Osteocyte (in vitro differentiated cells): ENCODE data around the gene RB1. TPM values are rescaled to one million over a fixed set of nuclear protein-coding genes. Genes with fewer than 3 reads are reported as not detected.

Experiments used
- DNase-seq: peaks from one replicate; pipeline ENCODE4 v3.0.0; 2021; ENCODE audit warnings: mixed read lengths; ENCODE audit not compliant: unreplicated experiment; ENCODE audit errors: extremely low spot score
- H3K27ac Mint-ChIP-seq: one replicate; pipeline ENCODE4 v1.8.0; 2021; ENCODE audit warnings: mild to moderate bottlenecking, mixed read lengths; ENCODE audit not compliant: unreplicated experiment
- H3K27me3 Mint-ChIP-seq: one replicate; pipeline ENCODE4 v1.8.0; 2021; ENCODE audit warnings: mixed read lengths; ENCODE audit not compliant: unreplicated experiment
- H3K36me3 Mint-ChIP-seq: one replicate; pipeline ENCODE4 v1.8.0; 2021; ENCODE audit warnings: mixed read lengths; ENCODE audit not compliant: unreplicated experiment
- H3K4me1 Mint-ChIP-seq: one replicate; pipeline ENCODE4 v1.8.0; 2021; ENCODE audit warnings: mixed read lengths; ENCODE audit not compliant: unreplicated experiment
- H3K4me3 Mint-ChIP-seq: one replicate; pipeline ENCODE4 v1.8.0; 2021; ENCODE audit warnings: mild to moderate bottlenecking, moderate library complexity, mixed read lengths; ENCODE audit not compliant: unreplicated experiment
- H3K9me3 Mint-ChIP-seq: one replicate; pipeline ENCODE4 v1.8.0; 2021; ENCODE audit warnings: mixed read lengths; ENCODE audit not compliant: unreplicated experiment
- CTCF ChIP-seq: fragments of 200-600 bp; sonication (generic); IDR thresholded peaks from 2 replicates; pipeline ENCODE4 v1.5.0; 2021; ENCODE audit warnings: antibody characterized with exemption, mild to moderate bottlenecking, moderate library complexity
- total RNA-seq: library from RNA; stranded (reverse); gene quantifications from 2 replicates; pipeline ENCODE4 v1.2.1, GENCODE V29; 2021

RB1 gene
- total RNA-seq, 1 donor from 2014 or later = 42.3 TPM

GRCh38 chr13:48403151-48403631 lies 99.6 kb downstream of the RB1 start:
- Mint-ChIP-seq H3K27ac (peak overlapping the region; percentile 62), H3K4me1 (peaks cover 69% of the 10 kb centered on the region), H3K27me3 (no peaks in the 10 kb centered on the region), H3K36me3 (peaks cover 4% of the 10 kb centered on the region), H3K9me3 (no peaks in the 10 kb centered on the region), H3K4me3 (peak overlapping the region; percentile 26)
- no peak for DNase-seq
- TF ChIP-seq CTCF = no peak

GRCh38 chr13:48403913-48404312 lies 100.4 kb downstream of the RB1 start:
- Mint-ChIP-seq H3K36me3 (peaks cover 9% of the 10 kb centered on the region), H3K27me3 (no peaks in the 10 kb centered on the region), H3K9me3 (no peaks in the 10 kb centered on the region), H3K4me3 (no peak overlapping the region), H3K4me1 (peaks cover 68% of the 10 kb centered on the region), H3K27ac (peak overlapping the region; percentile 78)
- no peak for DNase-seq
- TF ChIP-seq CTCF = no peak

GRCh38 chr13:48404952-48405351 lies 101.4 kb downstream of the RB1 start:
- Mint-ChIP-seq H3K27me3 (no peaks in the 10 kb centered on the region), H3K9me3 (no peaks in the 10 kb centered on the region), H3K4me1 (peaks cover 63% of the 10 kb centered on the region), H3K4me3 (no peak overlapping the region), H3K36me3 (peaks cover 12% of the 10 kb centered on the region), H3K27ac (peak overlapping the region; percentile 78)
- no peak for TF ChIP-seq CTCF
- DNase-seq = no peak

GRCh38 chr13:48405875-48406274 lies 102.3 kb downstream of the RB1 start:
- no peak overlapping the region for H3K4me3 Mint-ChIP-seq
- H3K27ac Mint-ChIP-seq = no peak overlapping the region
- H3K4me1 Mint-ChIP-seq = peaks cover 62% of the 10 kb centered on the region
- H3K9me3 Mint-ChIP-seq = no peaks in the 10 kb centered on the region
- H3K36me3 Mint-ChIP-seq = peaks cover 15% of the 10 kb centered on the region
- no peaks in the 10 kb centered on the region for H3K27me3 Mint-ChIP-seq
- DNase-seq = no peak
- no peak for TF ChIP-seq CTCF

- H3K27ac Mint-ChIP-seq = no peak overlapping the region
- no peak for DNase-seq
These were observed 106.6 kb downstream of the RB1 start for GRCh38 chr13:48410199-48410598.

More at GRCh38 chr13:48410199-48410598, 106.6 kb downstream of the RB1 start:
- TF ChIP-seq CTCF = no peak
- Mint-ChIP-seq H3K4me3 (peak overlapping the region; percentile 75), H3K36me3 (peaks cover 18% of the 10 kb centered on the region), H3K9me3 (no peaks in the 10 kb centered on the region), H3K27me3 (no peaks in the 10 kb centered on the region), H3K4me1 (peaks cover 47% of the 10 kb centered on the region)
